GM10248 (cell line): ENCODE measurements around the gene TMOD1.

Source experiments
- CTCF ChIA-PET: fragments of 300-600 bp; sonication (Branson Sonifier 250); formaldehyde crosslinking; extraction: SDS; loops from one replicate; lab custom pipeline; 2021; ENCODE audit warnings: antibody characterized with exemption; lab: Yijun Ruan, JAX
- POLR2A ChIA-PET: fragments of 350-650 bp; sonication (Branson Sonifier 250); formaldehyde crosslinking; extraction: SDS; loops from one replicate; lab custom pipeline; 2020; ENCODE audit warnings: antibody characterized with exemption; lab: Yijun Ruan, JAX
- DNase-seq: peaks from one replicate; pipeline ENCODE4 v3.0.0; 2012; ENCODE audit errors: extremely low spot score
- TF ChIP-seq, protein P1 (sequence below): IDR thresholded peaks from 2 replicates; pipeline ENCODE4 v1.5.1; 2012; ENCODE audit warnings: mild to moderate bottlenecking, low read depth; ENCODE audit errors: extremely low read depth, missing control alignments, control extremely low read depth

The TMOD1 gene

DNA sequence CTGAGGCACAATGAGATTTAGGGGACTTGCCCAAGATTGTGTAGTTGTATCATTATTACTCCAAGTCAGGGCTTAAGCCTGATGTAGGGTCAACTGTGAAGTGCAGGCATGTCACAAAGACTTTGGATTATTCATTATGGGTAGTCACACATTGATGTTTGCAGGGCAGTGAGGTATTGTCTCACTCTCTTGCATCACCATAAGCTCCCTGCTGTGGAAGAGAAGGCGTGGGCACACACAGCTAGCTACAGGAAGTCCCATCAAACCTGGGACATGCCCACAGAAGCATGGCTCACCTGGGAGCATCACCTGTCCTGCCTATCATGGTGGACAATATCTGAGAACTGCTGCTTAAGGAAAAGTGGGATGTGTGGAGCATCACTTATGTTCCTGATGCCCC lies 42.1 kb downstream of the TMOD1 start:
- TF ChIP-seq, protein P1, sequence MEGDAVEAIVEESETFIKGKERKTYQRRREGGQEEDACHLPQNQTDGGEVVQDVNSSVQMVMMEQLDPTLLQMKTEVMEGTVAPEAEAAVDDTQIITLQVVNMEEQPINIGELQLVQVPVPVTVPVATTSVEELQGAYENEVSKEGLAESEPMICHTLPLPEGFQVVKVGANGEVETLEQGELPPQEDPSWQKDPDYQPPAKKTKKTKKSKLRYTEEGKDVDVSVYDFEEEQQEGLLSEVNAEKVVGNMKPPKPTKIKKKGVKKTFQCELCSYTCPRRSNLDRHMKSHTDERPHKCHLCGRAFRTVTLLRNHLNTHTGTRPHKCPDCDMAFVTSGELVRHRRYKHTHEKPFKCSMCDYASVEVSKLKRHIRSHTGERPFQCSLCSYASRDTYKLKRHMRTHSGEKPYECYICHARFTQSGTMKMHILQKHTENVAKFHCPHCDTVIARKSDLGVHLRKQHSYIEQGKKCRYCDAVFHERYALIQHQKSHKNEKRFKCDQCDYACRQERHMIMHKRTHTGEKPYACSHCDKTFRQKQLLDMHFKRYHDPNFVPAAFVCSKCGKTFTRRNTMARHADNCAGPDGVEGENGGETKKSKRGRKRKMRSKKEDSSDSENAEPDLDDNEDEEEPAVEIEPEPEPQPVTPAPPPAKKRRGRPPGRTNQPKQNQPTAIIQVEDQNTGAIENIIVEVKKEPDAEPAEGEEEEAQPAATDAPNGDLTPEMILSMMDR = no peak
- DNase-seq = no peak
- POLR2A ChIA-PET = no interaction called here
- CTCF ChIA-PET = no interaction called here

GRCh38 chr9:97545486-97545885 lies 44.0 kb downstream of the TMOD1 start:
- DNase-seq = no peak
- TF ChIP-seq, protein P1 = no peak
- CTCF ChIA-PET = interaction anchor here (0.8 to 2.1 kb wide), 3 partner anchors 52 to 76 kb away, joined by 3 to 5 read pairs (median 4); no protein-coding TSS in a partner anchor
- POLR2A ChIA-PET = no interaction called here

GRCh38 chr9:97547098-97547829 lies 45.8 kb downstream of the TMOD1 start:
- ChIA-PET POLR2A (no interaction called here), CTCF (interaction anchor here (0.6 to 1.4 kb wide), 4 partner anchors 9 to 52 kb away, joined by 3 to 4 read pairs (median 3); no protein-coding TSS in a partner anchor)
- no peak for DNase-seq
- TF ChIP-seq, protein P1 = no peak

- CTCF ChIA-PET = interaction anchor here (0.8 to 1.4 kb wide), 4 partner anchors 8 to 79 kb away, joined by 3 to 4 read pairs (median 3); no protein-coding TSS in a partner anchor
- POLR2A ChIA-PET = no interaction called here
- TF ChIP-seq, protein P1 = no peak
- DNase-seq = no peak
Measured at GRCh38 chr9:97548379-97548778, 46.9 kb downstream of the TMOD1 start.

- TF ChIP-seq, protein P1 = no peak
- ChIA-PET POLR2A (no interaction called here), CTCF (interaction anchor here (0.8 to 1.2 kb wide), 3 partner anchors 33 to 80 kb away, joined by 3 to 4 read pairs (median 3); no protein-coding TSS in a partner anchor)
- DNase-seq = no peak
Measured at GRCh38 chr9:97548819-97549540, 47.5 kb downstream of the TMOD1 start.

GRCh38 chr9:97550386-97550785 lies 48.9 kb downstream of the TMOD1 start:
- DNase-seq = no peak
- TF ChIP-seq, protein P1 = no peak
- ChIA-PET POLR2A (no interaction called here), CTCF (no interaction called here)
